Measurements from ENCODE around the gene PELI2.

DNA sequence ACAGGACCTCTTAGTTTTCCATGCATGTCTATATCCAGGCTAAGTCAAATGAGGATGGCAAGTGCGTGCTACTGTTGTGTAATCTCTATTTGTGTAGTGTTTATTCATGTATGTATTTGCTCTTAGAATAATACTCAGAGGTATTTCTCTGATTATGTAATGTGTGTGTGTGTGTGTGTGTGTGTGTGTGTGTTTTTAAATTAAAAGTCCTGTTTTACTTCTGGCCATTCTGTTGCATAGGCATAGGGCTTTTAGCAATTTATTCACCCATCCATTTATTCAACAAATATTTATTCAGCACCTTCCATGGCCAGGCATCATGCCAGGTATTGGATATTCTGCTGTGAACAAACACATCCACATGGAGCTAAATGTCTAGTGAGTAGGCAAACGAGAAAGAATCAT lies 63.5 kb downstream of the PELI2 start:
- TF ChIP-seq CTCF (conservative IDR thresholded peaks at IDR 0.05) (no peak), EZH2 (IDR thresholded peaks at IDR 0.05; ENCODE audit: low read depth) (no peak)

Data from PC-9 (cell line).